Duodenal mucosa (tissue), 2 donors: ENCODE results near the gene MTA1.

Experiments used
- H3K27ac ChIP-seq: one replicate; pipeline ENCODE4 v1.7.0; 2013; ENCODE audit warnings: low read depth, low read length
- H3K27me3 ChIP-seq, 2 donors: one replicate each; pipeline ENCODE4 v1.7.0; 2013; ENCODE audit warnings: low read length in 2 of 2, control low read depth in 1 of 2; ENCODE audit not compliant: insufficient read depth in 2 of 2, control insufficient read depth in 1 of 2
- H3K36me3 ChIP-seq, 2 donors: one replicate each; pipeline ENCODE4 v1.7.0; 2013; ENCODE audit warnings: low read length in 2 of 2, control low read depth in 1 of 2; ENCODE audit not compliant: insufficient read depth in 2 of 2, control insufficient read depth in 1 of 2
- H3K4me1 ChIP-seq, 2 donors: one replicate each; pipeline ENCODE4 v1.7.0; 2013; ENCODE audit warnings: low read length in 2 of 2, control low read depth in 1 of 2; ENCODE audit not compliant: insufficient read depth in 2 of 2, control insufficient read depth in 1 of 2
- H3K4me3 ChIP-seq, 2 donors: one replicate each; pipeline ENCODE4 v1.7.0; 2013; ENCODE audit warnings: low read length in 2 of 2, low read depth in 1 of 2
- H3K9ac ChIP-seq, 2 donors: one replicate each; pipeline ENCODE4 v1.7.0; 2013; ENCODE audit warnings: low read length in 2 of 2, low read depth in 1 of 2
- H3K9me3 ChIP-seq, 2 donors: one replicate each; pipeline ENCODE4 v1.7.0; 2013; ENCODE audit warnings: low read length in 2 of 2, control low read depth in 1 of 2; ENCODE audit not compliant: control insufficient read depth in 1 of 2

MTA1 gene

GRCh38 chr14:105465209-105466031 lies 45.8 kb downstream of the MTA1 start:
- Histone ChIP-seq H3K9ac (no peak overlapping the region), H3K4me3 (no peak overlapping the region), H3K27ac (no peak overlapping the region), H3K27me3 (no peaks in the 10 kb centered on the region), H3K4me1 (no peaks in the 10 kb centered on the region), H3K9me3 (no peaks in the 10 kb centered on the region), H3K36me3 (peaks cover 16 to 53% of the 10 kb centered on the region in 2 donors)

- H3K4me1 ChIP-seq, result no peaks in the 10 kb centered on the region
- no peaks in the 10 kb centered on the region for H3K27me3 ChIP-seq
- H3K27ac ChIP-seq, result no peak overlapping the region
- no peak overlapping the region for H3K4me3 ChIP-seq
- peaks cover 7 to 41% of the 10 kb centered on the region in 2 donors for H3K36me3 ChIP-seq
- no peaks in the 10 kb centered on the region for H3K9me3 ChIP-seq
- no peak overlapping the region for H3K9ac ChIP-seq
Measured at GRCh38 chr14:105466531-105467248, 47.1 kb downstream of the MTA1 start.

- peaks cover 7 to 41% of the 10 kb centered on the region in 2 donors for H3K36me3 ChIP-seq
- no peak overlapping the region for H3K9ac ChIP-seq
- no peak overlapping the region for H3K27ac ChIP-seq
- peaks cover 0 to 1% of the 10 kb centered on the region in 2 donors for H3K4me1 ChIP-seq
- H3K4me3 ChIP-seq, result no peak overlapping the region
- H3K9me3 ChIP-seq, result no peaks in the 10 kb centered on the region
- H3K27me3 ChIP-seq, result no peaks in the 10 kb centered on the region
Measured at GRCh38 chr14:105467249-105467941, 47.8 kb downstream of the MTA1 start.

GRCh38 chr14:105467942-105468471 lies 48.4 kb downstream of the MTA1 start:
- H3K36me3 ChIP-seq, result peaks cover 7 to 37% of the 10 kb centered on the region in 2 donors
- H3K4me1 ChIP-seq, result peaks cover 5 to 6% of the 10 kb centered on the region in 2 donors
- no peak overlapping the region for H3K27ac ChIP-seq
- H3K4me3 ChIP-seq, result no peak overlapping the region
- H3K9me3 ChIP-seq, result no peaks in the 10 kb centered on the region
- no peaks in the 10 kb centered on the region for H3K27me3 ChIP-seq
- no peak overlapping the region for H3K9ac ChIP-seq

- no peak overlapping the region for H3K9ac ChIP-seq
- H3K4me3 ChIP-seq, result no peak overlapping the region
- H3K4me1 ChIP-seq, result peaks cover 10 to 11% of the 10 kb centered on the region in 2 donors
- H3K27ac ChIP-seq, result no peak overlapping the region
- H3K9me3 ChIP-seq, result no peaks in the 10 kb centered on the region
- H3K36me3 ChIP-seq, result peaks cover 7 to 30% of the 10 kb centered on the region in 2 donors
- H3K27me3 ChIP-seq, result peaks cover 0 to 5% of the 10 kb centered on the region in 2 donors
Measured at GRCh38 chr14:105468621-105469241, 49.1 kb downstream of the MTA1 start.

GRCh38 chr14:105469456-105470349 lies 50.1 kb downstream of the MTA1 start:
- Histone ChIP-seq H3K9ac (no peak overlapping the region), H3K4me1 (peaks cover 12 to 13% of the 10 kb centered on the region in 2 donors), H3K4me3 (no peak overlapping the region), H3K36me3 (peaks cover 3 to 21% of the 10 kb centered on the region in 2 donors), H3K27ac (no peak overlapping the region), H3K9me3 (no peaks in the 10 kb centered on the region), H3K27me3 (peaks cover under 1 to 6% of the 10 kb centered on the region in 2 donors)

- Histone ChIP-seq H3K4me1 (peaks cover 12 to 18% of the 10 kb centered on the region in 2 donors), H3K27me3 (peaks cover 9 to 11% of the 10 kb centered on the region in 2 donors), H3K36me3 (peaks cover 3 to 13% of the 10 kb centered on the region in 2 donors), H3K9me3 (no peaks in the 10 kb centered on the region), H3K27ac (no peak overlapping the region), H3K4me3 (no peak overlapping the region), H3K9ac (no peak overlapping the region)
Measured at GRCh38 chr14:105470350-105471296, 51.0 kb downstream of the MTA1 start.

- Histone ChIP-seq H3K9ac (no peak overlapping the region), H3K27me3 (peaks cover 15 to 19% of the 10 kb centered on the region in 2 donors), H3K4me1 (peaks cover 13 to 25% of the 10 kb centered on the region in 2 donors), H3K4me3 (no peak overlapping the region), H3K27ac (no peak overlapping the region), H3K36me3 (peaks cover 3 to 13% of the 10 kb centered on the region in 2 donors), H3K9me3 (no peaks in the 10 kb centered on the region)
Measured at GRCh38 chr14:105471297-105471821, 51.7 kb downstream of the MTA1 start.
